HG02642 (cell line): Measurements from ENCODE around the gene MAP3K6.

Experiments
- ATAC-seq: cut with Tn5 transposase; IDR thresholded peaks from one replicate; pipeline ENCODE4 v1.9.1; 2021; ENCODE audit warnings: mild to moderate bottlenecking; ENCODE audit not compliant: unreplicated experiment, poor library complexity

Gene MAP3K6

DNA sequence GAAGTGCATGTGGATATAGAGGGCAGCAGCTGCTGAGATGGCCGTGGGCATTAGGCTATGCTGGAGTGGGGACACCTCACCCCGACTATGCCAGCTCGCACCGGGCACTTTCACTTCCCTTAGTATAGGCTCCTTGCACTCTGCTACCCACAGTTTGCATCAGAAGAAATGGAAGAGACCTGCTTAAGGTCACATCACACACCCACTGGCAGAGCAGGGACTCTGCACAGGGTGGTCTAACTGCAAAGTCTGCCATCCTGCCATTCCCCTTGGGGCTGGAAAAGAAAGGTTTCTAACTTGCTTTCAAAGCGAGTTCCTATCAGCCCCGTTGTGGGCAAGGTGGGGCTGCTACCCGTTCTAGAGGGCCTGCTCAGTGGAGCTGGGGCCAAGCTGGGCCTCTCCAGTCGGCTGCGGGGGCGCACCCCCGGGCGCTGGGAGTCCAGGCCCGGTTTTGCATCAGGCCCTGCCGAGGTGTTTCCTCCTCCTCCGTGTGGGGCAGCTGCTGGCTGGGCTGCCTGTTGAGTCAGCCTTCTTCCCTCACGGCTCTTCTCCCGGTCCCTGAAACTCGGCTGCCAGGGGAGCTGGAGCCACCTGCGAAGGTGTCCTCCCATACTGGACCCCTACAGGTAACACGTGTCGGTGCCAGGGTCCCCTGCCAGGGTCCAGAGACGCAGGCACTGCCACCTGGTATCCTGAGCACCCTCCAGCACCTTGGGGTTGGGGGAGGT lies 25.1 kb downstream of the MAP3K6 start, which contains the start of gene SYTL1:
Gene SYTL1 (plus strand): TSS at position 498 of the 728 bp plus-strand sequence. CDS start 3,313 bp downstream, outside the sequence.
- ATAC-seq: peak; percentile 60

GRCh38 chr1:27339213-27339612 lies 27.5 kb downstream of the MAP3K6 start:
- ATAC-seq: no peak

- ATAC-seq: no peak
Measured at GRCh38 chr1:27338751-27339150, 28.0 kb downstream of the MAP3K6 start.

DNA sequence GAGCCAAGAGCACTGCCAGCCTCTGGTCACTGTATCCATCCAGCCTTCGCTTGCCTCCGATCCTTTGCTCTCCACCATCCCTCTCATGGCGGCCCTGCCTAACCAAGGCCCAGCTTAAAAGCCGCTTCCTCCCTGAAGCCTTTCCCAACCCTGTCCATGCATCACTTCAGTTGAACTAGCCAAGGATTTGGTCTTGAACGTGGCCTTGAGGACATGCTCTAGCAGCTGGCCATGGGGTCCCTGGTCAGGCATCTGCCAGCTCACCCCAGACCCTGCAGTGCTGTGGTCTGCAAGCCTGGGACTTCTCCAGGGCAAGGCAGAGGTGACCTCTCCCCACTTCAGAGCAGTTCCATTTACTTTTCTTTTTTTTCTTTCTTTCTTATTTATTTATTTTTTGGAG lies 30.0 kb downstream of the MAP3K6 start:
- no peak for ATAC-seq

DNA sequence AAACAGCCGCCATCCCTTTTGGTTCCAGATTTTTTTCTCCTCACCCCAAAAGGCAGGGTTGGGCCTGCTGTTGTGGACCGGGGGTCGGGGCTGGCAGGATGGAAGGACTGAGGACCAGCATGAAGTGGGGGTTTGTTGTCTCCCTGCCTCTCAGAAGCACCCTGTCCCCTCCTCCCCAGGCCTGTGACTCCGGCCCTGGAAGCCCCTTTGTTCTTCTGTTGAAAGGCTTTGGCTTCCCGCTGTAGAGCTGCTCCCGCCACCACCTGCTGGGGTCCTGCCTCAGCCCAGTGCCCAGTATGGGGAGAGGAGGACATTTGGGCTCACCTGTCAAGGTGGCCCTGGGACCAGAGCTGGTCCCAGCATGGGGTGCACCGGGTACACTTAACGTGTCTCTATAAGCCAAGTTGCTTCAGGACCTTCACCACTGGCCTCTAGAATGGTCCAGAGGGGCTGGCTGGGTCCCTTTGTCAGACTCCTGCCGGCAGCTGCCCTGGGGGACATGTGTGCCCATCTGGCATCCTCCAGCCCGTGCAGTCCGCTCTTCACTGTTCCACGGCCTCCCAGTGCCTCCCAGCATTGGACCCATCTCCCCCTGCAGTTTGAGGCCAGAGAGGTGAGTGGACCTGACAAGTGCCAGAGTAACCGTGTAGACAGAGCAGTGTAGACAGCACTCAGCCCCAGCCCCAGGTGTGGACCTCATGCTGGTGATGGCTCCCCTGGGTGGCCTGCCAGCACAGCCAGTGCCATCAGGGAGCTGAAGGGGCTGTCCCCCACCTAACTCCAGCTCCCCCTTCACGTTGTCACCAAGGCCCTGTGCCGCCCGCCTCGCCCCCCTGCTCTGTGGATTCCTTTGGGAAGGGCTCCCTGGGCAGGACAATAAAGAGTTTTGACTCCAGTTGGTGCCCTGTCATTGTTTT lies 31.0 kb downstream of the MAP3K6 start:
- no peak for ATAC-seq

DNA sequence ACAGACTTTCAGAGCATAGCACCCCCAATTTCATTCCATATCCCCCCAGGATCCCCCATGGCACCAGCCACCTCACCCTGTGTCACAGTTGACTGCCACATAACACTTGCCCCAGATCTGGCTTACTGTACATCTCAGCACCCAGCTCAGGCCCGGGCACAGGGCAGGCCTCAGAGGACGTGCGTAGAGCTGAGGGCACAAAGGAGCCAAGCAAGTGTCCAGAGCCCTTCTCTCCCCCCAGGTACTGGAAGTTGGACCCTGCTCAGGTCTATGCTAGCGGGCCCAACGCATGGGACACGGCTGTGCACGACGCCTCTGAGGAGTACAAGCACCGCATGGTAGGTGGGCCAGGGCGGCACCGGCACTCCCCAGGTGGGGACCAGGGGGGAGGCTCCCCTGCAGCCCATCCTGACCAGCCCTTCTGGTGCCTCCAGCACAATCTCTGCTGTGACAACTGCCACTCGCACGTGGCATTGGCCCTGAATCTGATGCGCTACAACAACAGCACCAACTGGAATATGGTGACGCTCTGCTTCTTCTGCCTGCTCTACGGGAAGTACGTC lies 33.0 kb downstream of the MAP3K6 start:
- no peak for ATAC-seq

DNA sequence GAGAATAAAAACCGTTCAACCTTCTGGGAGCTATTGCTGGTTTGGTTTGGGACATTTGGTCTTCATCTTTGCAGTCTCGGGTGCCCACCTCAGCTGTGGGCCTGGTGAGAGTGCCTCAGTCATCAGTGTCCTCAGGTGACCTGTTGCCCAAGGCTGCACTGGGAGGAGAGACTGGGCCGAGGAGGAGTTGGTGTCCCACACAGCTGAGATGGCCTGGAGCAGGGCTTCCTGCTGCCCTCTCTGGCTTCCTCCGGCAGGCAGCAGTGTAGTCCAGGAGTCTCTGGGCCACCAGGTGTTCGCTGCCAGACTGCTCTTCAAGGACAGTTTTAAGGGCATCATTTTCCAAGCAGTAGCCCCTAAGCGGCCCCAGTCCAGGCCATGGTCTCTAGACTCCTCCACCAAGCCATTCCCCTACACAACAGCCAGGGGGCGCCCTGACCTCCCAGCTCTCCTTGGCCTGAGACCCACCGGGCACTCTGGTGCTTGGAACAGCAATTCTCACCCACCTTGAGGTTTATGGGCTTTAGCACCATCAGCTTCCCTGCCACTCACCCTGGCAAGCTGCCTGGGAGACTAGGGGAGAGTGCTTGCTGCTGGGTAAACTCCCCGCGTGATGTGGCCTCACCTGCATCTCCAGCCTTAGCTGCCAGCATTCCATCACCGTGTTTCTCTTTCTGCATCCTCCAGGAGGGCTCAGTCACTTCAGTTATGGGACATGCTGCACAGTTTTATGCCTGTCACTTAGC lies 34.1 kb downstream of the MAP3K6 start:
- no peak for ATAC-seq

GRCh38 chr1:27331922-27332321 lies 34.8 kb downstream of the MAP3K6 start:
- ATAC-seq: no peak

DNA sequence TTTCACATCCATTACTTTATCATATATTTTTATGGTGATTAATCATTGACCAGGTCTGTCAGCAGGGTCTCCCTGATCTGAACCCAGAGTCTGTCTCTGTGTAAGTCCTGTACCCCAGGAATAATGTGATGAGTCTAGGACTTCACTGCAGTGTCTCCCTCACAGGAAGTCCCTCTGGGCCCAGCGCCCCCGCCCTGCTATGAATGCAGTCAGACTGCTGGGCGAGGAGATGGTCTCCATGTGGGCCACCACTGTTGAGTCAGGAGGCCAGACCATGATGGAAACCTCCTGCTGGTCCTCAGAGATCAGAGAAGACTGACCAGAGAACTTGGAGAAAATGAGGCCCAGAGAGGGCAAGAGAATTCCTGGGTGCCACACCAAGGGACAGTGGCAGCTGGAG lies 35.3 kb downstream of the MAP3K6 start:
- no peak for ATAC-seq

GRCh38 chr1:27330786-27331185 lies 36.0 kb downstream of the MAP3K6 start:
- no peak for ATAC-seq

GRCh38 chr1:27327964-27328363 lies 38.8 kb downstream of the MAP3K6 start:
- ATAC-seq: no peak

DNA sequence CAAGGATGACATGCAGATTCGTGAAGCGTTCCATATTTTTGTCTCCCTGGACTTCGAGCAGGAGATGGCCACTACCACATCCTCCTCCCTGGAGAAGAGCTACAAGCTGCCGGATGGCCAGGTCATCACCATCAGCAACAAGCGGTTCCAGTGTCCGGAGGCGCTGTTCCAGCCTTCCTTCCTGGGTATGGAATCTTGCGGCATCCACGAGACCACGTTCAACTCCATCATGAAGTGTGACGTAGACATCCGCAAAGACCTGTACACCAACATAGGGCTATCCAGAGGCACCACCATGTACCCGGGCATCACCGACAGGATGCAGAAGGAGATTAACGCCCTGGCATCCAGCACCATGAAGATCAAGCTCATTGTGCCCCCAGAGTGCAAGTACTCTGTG lies 41.5 kb downstream of the MAP3K6 start:
- no peak for ATAC-seq

DNA sequence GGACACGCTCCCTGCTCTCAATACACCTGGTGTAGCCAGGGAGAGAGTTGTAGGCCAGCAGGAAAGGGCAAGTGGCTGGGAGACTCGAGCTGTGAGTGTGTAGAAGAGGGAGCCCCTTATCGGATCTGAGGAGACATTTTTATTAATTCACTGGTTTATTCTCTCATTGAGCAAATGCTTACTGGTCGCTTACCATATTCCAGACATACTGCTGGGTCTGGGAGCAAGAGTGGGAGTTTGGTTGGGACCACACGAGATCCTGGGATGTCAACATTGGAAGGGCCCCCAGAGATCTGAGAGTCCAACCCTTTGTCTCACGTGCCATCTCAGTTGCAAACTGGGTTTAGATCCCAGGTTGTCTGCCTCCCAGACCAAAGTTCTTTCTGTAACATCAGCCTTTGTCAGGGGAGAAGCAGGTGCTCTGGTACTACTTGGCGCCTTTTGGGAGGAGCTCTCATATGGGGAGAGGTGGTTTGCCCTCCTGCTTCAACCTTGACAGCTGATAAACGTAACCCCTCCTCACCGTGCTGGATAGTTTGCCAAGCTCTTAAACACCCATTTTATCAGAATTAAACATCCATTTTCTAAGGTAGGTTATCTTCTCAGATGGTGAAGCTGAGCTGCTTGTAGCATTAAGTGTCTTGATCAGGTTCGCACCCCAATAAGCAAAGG lies 44.1 kb downstream of the MAP3K6 start:
- ATAC-seq: no peak

GRCh38 chr1:27321813-27322568 lies 44.8 kb downstream of the MAP3K6 start, which contains the start of gene TMEM222:
Gene TMEM222, plus strand, starts transcription at chr1:27322163. Its CDS starts 35 bp downstream, at chr1:27322198.
- ATAC-seq: peak; percentile 96

DNA sequence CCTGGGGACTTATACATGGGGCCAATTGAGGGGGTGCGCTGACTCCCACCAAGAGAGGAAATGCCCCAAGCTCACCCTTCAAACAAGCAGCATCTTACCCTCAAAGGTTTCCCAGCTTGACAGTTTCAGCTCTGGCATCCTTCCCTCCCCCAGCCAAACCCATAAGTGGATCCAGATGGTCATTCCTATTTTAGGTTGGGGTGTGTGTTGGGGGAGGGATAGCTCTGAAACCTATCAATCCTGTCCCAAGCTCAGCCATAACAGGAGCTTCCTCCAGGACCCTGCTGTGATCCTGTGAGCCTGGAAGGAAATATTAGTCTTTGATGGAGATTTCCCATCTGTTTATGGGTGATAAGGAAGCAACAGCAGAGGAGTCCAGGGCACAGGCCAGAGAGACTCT lies 48.2 kb downstream of the MAP3K6 start:
- no peak for ATAC-seq

DNA sequence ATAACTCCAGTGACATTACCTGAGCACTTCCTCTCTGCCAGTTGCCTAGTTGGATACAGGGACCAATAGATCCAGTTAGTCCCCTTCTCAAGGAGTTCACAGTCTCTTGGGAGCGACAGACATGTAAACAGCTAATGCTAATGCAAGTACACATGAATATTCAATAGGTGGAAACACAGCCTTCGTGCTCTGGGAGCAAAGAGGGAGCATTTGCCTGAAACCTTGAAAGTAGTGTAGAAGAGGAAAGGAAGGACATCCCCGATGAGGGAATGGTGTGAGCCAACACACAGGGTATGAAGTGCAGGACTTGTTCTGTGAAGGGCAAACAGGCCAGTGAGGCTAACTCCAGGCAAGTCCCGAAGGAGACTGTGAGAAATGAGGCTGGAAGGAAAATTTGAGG lies 48.6 kb downstream of the MAP3K6 start:
- no peak for ATAC-seq

DNA sequence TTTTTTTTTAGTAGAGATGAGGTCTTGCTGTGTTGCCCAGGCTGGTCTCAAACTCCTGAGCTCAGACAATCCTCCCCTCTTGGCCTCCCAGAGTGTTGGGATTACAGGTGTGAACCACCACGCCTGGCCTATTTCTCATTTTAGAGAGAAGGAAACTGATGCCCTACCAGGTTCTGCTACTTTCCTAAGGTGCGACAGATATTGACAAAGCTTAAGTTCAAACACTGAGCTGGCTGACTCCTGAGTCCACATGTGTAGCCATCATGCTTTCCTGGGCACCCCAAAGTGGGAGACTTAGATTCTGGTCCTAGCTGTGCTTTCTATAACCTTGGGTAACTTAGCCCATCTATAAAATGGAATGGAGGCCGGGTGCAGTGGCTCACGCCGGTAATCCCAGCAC lies 49.9 kb downstream of the MAP3K6 start:
- no peak for ATAC-seq

DNA sequence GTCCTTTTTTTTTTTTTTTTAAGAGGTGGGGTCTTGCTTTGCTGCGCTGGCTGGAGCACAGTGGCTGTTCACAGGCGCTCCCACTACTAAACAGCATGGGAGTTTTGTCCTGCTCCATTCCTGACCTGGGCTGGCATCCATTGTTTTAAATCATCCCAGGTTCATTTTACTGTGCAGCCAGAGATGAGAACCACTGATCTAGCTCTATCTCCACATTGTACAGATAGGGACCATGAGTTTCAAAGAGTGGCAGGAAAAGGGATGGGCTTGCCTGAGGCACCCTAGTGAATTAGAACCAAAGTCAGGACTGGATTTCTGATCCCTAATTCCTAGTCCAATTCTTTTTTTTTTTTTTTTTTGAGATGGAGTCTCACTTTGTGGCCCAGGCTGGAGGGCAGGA lies 52.0 kb downstream of the MAP3K6 start:
- no peak for ATAC-seq

- no peak for ATAC-seq
Measured at GRCh38 chr1:27314169-27314568, 52.6 kb downstream of the MAP3K6 start.
